HEK293 (cell line): Measurements from ENCODE around the gene GDAP1L1.

ENCODE experiments used
- ZNF561 ChIP-seq: fragments of 450-650 bp; IDR thresholded peaks from 2 replicates; pipeline ENCODE4 v1.5.1; 2018; ENCODE audit warnings: missing biosample characterization, missing genetic modification characterization, borderline replicate concordance
- TF ChIP-seq, protein P1 (sequence below): fragments of 450-650 bp; IDR thresholded peaks from 2 replicates; pipeline ENCODE4 v1.5.1; 2018; ENCODE audit warnings: missing biosample characterization, mild to moderate bottlenecking, missing genetic modification characterization
- TF ChIP-seq, protein P2 (sequence below): fragments of 450-650 bp; formaldehyde crosslinking; optimal IDR thresholded peaks from 2 replicates; pipeline ENCODE3; 2016; ENCODE audit warnings: missing biosample characterization, mild to moderate bottlenecking, missing genetic modification characterization

DNA sequence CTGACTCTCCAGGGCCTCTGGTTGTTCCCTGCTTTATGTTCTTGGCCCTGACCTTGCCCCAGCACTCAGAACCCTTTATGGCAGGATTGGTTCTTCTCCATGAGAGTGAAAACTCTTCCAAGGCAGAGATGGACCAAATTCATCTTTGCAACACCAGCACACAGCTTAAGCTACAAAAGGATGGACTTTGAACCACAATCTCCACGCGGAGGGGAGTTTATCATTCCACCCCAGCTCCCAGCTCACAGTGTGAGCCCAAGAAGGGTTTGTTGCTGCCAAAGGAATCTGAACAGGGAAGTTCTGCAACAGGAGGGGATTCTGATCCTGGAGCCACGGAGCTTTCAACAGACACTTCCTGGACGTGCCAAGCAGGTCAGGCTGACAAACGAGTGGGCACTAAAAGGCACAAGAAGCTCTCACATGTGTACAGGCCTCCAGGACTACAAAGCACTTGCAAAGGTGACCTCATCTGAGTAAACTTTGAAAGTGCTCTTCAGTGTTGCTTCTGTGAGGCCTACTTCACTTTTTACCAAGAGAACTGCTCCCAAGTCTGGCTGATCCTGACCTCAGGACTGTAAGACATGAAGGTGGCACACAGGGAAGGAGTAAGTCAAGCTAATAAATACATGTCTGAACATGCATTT, 55.0 kb downstream of the GDAP1L1 start:
- TF ChIP-seq ZNF561 (tag by site-specific recombination): no peak
- TF ChIP-seq, protein P1, sequence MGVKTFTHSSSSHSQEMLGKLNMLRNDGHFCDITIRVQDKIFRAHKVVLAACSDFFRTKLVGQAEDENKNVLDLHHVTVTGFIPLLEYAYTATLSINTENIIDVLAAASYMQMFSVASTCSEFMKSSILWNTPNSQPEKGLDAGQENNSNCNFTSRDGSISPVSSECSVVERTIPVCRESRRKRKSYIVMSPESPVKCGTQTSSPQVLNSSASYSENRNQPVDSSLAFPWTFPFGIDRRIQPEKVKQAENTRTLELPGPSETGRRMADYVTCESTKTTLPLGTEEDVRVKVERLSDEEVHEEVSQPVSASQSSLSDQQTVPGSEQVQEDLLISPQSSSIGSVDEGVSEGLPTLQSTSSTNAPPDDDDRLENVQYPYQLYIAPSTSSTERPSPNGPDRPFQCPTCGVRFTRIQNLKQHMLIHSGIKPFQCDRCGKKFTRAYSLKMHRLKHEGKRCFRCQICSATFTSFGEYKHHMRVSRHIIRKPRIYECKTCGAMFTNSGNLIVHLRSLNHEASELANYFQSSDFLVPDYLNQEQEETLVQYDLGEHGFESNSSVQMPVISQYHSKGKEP (tag by site-specific recombination): no peak
- TF ChIP-seq, protein P2, sequence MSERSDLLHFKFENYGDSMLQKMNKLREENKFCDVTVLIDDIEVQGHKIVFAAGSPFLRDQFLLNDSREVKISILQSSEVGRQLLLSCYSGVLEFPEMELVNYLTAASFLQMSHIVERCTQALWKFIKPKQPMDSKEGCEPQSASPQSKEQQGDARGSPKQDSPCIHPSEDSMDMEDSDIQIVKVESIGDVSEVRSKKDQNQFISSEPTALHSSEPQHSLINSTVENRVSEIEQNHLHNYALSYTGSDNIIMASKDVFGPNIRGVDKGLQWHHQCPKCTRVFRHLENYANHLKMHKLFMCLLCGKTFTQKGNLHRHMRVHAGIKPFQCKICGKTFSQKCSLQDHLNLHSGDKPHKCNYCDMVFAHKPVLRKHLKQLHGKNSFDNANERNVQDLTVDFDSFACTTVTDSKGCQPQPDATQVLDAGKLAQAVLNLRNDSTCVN (tag by site-specific recombination): no peak
